DND-41 (cell line): ENCODE results near the gene RAB14.

Experiments
- ATAC-seq: fragments of 200-7000 bp; cut with Tn5 transposase; 3 replicates; pipeline ENCODE4 v1.9.1; 2021; ENCODE audit warnings: low read depth; ENCODE audit not compliant: insufficient read depth
- DNase-seq: peaks from one replicate; pipeline ENCODE4 v3.0.0-alpha.2; 2020
- H2AFZ ChIP-seq: 2 replicates; pipeline ENCODE4 v1.6.0; 2012; ENCODE audit warnings: low read depth, low read length
- H3K27ac ChIP-seq: 2 replicates; pipeline ENCODE4 v1.5.1; 2012; ENCODE audit warnings: low read length, inconsistent platforms
- H3K27me3 ChIP-seq: fragments of 200-600 bp; sonication (generic); 2 replicates; pipeline ENCODE4 v1.6.0; 2012; ENCODE audit warnings: low read length, mild to moderate bottlenecking, inconsistent platforms; ENCODE audit not compliant: insufficient read depth, poor library complexity
- H3K36me3 ChIP-seq: 2 replicates; pipeline ENCODE4 v1.5.1; 2012; ENCODE audit warnings: low read length, inconsistent platforms; ENCODE audit not compliant: insufficient read depth
- H3K4me1 ChIP-seq: 2 replicates; pipeline ENCODE4 v1.5.1; 2012; ENCODE audit warnings: mild to moderate bottlenecking, low read length; ENCODE audit not compliant: insufficient read depth
- H3K4me2 ChIP-seq: 2 replicates; pipeline ENCODE4 v1.6.0; 2012; ENCODE audit warnings: mild to moderate bottlenecking, moderate library complexity, low read length, inconsistent platforms; ENCODE audit not compliant: insufficient read depth
- H3K4me3 ChIP-seq, 2 experiments: fragments of 200-600 bp in 1 of 2; shearing (Covaris generic) in 1 of 2; 2 replicates each; pipeline ENCODE4 v1.5.1; 2012 to 2016; ENCODE audit warnings: inconsistent platforms in 2 of 2, low read length in 2 of 2, mild to moderate bottlenecking in 2 of 2, low read depth in 1 of 2, moderate library complexity in 1 of 2
- H3K79me2 ChIP-seq: 2 replicates; pipeline ENCODE4 v1.6.0; 2012; ENCODE audit warnings: low read length, inconsistent platforms; ENCODE audit not compliant: insufficient read depth
- H3K9ac ChIP-seq: 2 replicates; pipeline ENCODE4 v1.6.0; 2012; ENCODE audit warnings: low read depth, mild to moderate bottlenecking, inconsistent platforms, low read length, moderate library complexity
- H3K9me3 ChIP-seq: 2 replicates; pipeline ENCODE4 v1.5.1; 2012; ENCODE audit warnings: low read length, moderate library complexity, mild to moderate bottlenecking, inconsistent platforms; ENCODE audit not compliant: insufficient read depth, severe bottlenecking
- H4K20me1 ChIP-seq: 2 replicates; pipeline ENCODE4 v1.6.0; 2012; ENCODE audit warnings: low read length; ENCODE audit not compliant: insufficient read depth
- CTCF ChIP-seq: IDR thresholded peaks from 2 replicates; pipeline ENCODE4 v1.5.1; 2012; ENCODE audit warnings: borderline replicate concordance, low read length, moderate library complexity, mild to moderate bottlenecking; ENCODE audit not compliant: poor library complexity, severe bottlenecking; ENCODE audit errors: extremely low read depth
- EZH2 ChIP-seq: IDR thresholded peaks from 3 replicates; pipeline ENCODE4 v1.6.1; 2012; ENCODE audit warnings: borderline replicate concordance, low read depth, mild to moderate bottlenecking, moderate library complexity, low read length, inconsistent platforms; ENCODE audit not compliant: severe bottlenecking

RAB14 gene

DNA sequence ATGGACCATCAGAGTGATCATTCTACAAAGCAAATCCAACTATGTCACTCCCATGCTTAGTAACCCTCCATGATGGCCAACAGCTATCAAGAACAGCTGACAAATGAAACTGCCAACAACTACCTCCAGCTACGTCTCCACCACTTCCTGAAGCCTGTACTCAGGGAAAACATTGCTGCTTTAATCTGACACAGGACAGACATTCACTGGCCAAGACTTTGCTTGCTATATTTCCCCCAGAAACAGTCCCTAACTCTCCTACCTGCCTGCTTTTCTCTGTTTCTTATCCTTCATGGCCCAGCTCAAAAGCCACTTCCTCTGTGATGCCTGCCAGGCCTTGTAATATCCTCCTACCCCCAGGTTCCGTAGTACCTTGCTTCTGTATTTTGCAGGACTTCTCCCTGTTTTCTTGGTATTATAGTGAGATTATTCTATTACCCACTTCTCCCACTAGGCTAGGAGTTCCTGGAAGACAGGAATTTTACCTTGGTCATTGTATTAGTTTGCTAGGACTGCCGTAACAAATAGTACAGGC is 14.7 kb upstream of the RAB14 start:
- ATAC-seq = no peak
- Histone ChIP-seq H3K27me3 (no peaks in the 10 kb centered on the region), H3K4me2 (no peak overlapping the region), H3K9ac (no peak overlapping the region), H3K4me3 (no peak overlapping the region), H3K36me3 (no peaks in the 10 kb centered on the region), H3K9me3 (no peaks in the 10 kb centered on the region), H3K4me1 (no peaks in the 10 kb centered on the region), H3K79me2 (no peaks in the 10 kb centered on the region), H3K27ac (no peak overlapping the region), H2AFZ (no peak overlapping the region), H4K20me1 (no peaks in the 10 kb centered on the region)
- DNase-seq = no peak
- TF ChIP-seq EZH2 = no peak
- no peak for TF ChIP-seq CTCF

DNA sequence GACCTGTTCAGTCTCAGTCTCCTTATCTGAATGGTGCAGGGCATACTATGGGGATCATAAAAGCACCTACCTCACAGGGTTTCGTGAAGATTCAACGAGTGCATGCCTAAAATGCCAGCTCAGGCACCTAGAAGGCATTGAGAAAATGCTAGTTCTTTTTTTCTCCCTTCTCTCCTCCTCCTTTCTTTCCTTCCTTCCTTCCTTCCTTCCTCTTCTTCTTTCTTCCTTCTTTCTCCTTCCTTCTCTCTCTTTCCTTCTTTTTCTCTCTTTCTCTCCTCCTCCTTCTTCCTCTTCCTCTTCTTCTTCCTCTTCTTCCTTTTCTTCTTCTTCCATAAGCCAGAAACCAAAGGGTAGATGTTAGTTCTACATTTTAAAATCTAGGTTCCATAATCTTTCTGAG is 12.3 kb upstream of the RAB14 start:
- Histone ChIP-seq H3K36me3 (no peaks in the 10 kb centered on the region), H3K4me1 (no peaks in the 10 kb centered on the region), H3K4me3 (no peak overlapping the region), H2AFZ (no peak overlapping the region), H4K20me1 (no peaks in the 10 kb centered on the region), H3K4me2 (no peak overlapping the region), H3K27ac (no peak overlapping the region), H3K9ac (no peak overlapping the region), H3K79me2 (no peaks in the 10 kb centered on the region), H3K27me3 (no peaks in the 10 kb centered on the region), H3K9me3 (no peaks in the 10 kb centered on the region)
- TF ChIP-seq EZH2 = no peak
- TF ChIP-seq CTCF = no peak
- DNase-seq = no peak
- no peak for ATAC-seq

GRCh38 chr9:121213136-121213806 is 11.6 kb upstream of the RAB14 start:
- Histone ChIP-seq H3K4me1 (no peaks in the 10 kb centered on the region), H3K27me3 (no peaks in the 10 kb centered on the region), H3K9ac (no peak overlapping the region), H4K20me1 (no peaks in the 10 kb centered on the region), H3K4me3 (no peak overlapping the region), H3K27ac (no peak overlapping the region), H2AFZ (no peak overlapping the region), H3K79me2 (no peaks in the 10 kb centered on the region), H3K36me3 (no peaks in the 10 kb centered on the region), H3K9me3 (no peaks in the 10 kb centered on the region), H3K4me2 (no peak overlapping the region)
- ATAC-seq (peak; percentile 89), DNase-seq (peak; percentile 74)
- TF ChIP-seq EZH2 (no peak), CTCF (peak; percentile 87)

DNA sequence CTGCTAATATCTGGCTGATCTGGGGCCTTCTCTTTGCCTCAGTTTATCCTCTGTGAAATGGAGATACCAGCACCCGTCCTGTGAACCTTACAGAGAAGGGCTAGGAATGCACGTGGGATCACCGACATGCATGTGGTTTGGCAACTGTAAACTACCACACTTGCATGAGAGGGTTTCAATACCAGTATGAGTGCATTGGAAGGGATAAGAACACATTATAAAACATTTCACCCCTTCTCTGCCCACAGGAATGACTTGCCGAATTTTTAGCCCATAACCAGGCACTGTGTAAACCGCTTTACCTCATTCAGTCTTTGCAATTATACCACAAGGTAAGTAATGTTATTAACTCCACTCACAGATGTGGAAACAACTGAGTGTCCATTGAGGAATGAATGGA is 8.9 kb upstream of the RAB14 start:
- Histone ChIP-seq H3K9me3 (no peaks in the 10 kb centered on the region), H3K4me2 (no peak overlapping the region), H3K27ac (no peak overlapping the region), H3K27me3 (no peaks in the 10 kb centered on the region), H4K20me1 (no peaks in the 10 kb centered on the region), H3K4me3 (no peak overlapping the region), H3K4me1 (no peaks in the 10 kb centered on the region), H3K79me2 (no peaks in the 10 kb centered on the region), H2AFZ (no peak overlapping the region), H3K9ac (no peak overlapping the region), H3K36me3 (no peaks in the 10 kb centered on the region)
- DNase-seq (no peak), ATAC-seq (no peak)
- TF ChIP-seq CTCF = no peak
- no peak for TF ChIP-seq EZH2
